Endothelial cell of umbilical vein (primary cell): Measurements from ENCODE around the gene LGALS4. TPM values are rescaled to one million over a fixed set of nuclear protein-coding genes. Genes with fewer than 3 reads are reported as not detected.

Experiments
- BruUV-seq: library from RNA; stranded (reverse); fragments of 400-500 nt; replicated peaks from 2 replicates; lab custom pipeline; 2021; lab: Mats Ljungman, UMichigan
- CTCF ChIA-PET: fragments of 300-600, 350-600 bp; sonication (Branson Sonifier 250); formaldehyde crosslinking; loops from one replicate; lab custom pipeline; 2021; ENCODE audit warnings: antibody characterized with exemption, inconsistent platforms; lab: Charles Lee
- POLR2A ChIA-PET: fragments of 300-600, 350-600 bp; sonication (Branson Sonifier 250); formaldehyde crosslinking; loops from one replicate; lab custom pipeline; 2021; ENCODE audit warnings: antibody characterized with exemption, inconsistent platforms; lab: Charles Lee
- DNase-seq: peaks from one replicate; pipeline ENCODE4 v3.0.0-alpha.2; 2011; ENCODE audit warnings: low read depth, low spot score
- FAIRE-seq: peaks from 2 replicates; lab custom pipeline; 2011; peaks lifted over from hg19 to GRCh38; lab: Jason Lieb, UNC
- H2AFZ ChIP-seq: 2 replicates; pipeline ENCODE4 v1.6.0; 2012; ENCODE audit warnings: low read depth, low read length, control low read depth, inconsistent platforms
- H3K27ac ChIP-seq: 2 replicates; pipeline ENCODE4 v1.5.1; 2011; ENCODE audit warnings: low read depth, mild to moderate bottlenecking, control low read depth, low read length, moderate library complexity; ENCODE audit not compliant: insufficient read depth
- H3K27me3 ChIP-seq, 2 experiments: 2 replicates each; pipeline versions ENCODE4 v1.6.0 to v1.6.1; 2011; ENCODE audit warnings: low read length in 2 of 2, mixed read lengths in 1 of 2; ENCODE audit not compliant: control insufficient read depth in 2 of 2, insufficient read depth in 2 of 2
- H3K36me3 ChIP-seq, 2 experiments: 2 replicates in 1 of 2; 3 replicates in 1 of 2; pipeline ENCODE4 v1.5.1; 2011; ENCODE audit warnings: low read length in 2 of 2, mild to moderate bottlenecking in 1 of 2, moderate library complexity in 1 of 2; ENCODE audit not compliant: control insufficient read depth in 2 of 2, insufficient read depth in 2 of 2; ENCODE audit errors: extremely low read depth in 1 of 2
- H3K4me1 ChIP-seq: 3 replicates; pipeline ENCODE4 v1.5.1; 2011; ENCODE audit warnings: mild to moderate bottlenecking, low read length; ENCODE audit not compliant: control insufficient read depth, insufficient read depth; ENCODE audit errors: extremely low read depth
- H3K4me2 ChIP-seq: 2 replicates; pipeline ENCODE4 v1.6.1; 2011; ENCODE audit warnings: low read length, control low read depth, mixed read lengths; ENCODE audit not compliant: insufficient read depth
- H3K4me3 ChIP-seq, 3 experiments: fragments of 200-600 bp in 1 of 3; sonication (generic), shearing (Covaris generic) in 1 of 3; replicated peaks in 1 of 3; 2 replicates each; pipeline ENCODE4 v1.5.1; 2011 to 2016; ENCODE audit warnings: control low read depth in 3 of 3, low read length in 3 of 3, mild to moderate bottlenecking in 2 of 3, inconsistent platforms in 1 of 3, low read depth in 1 of 3, moderate library complexity in 1 of 3; ENCODE audit not compliant: insufficient read depth in 1 of 3
- H3K79me2 ChIP-seq: 2 replicates; pipeline ENCODE4 v1.6.0; 2012; ENCODE audit warnings: low read length, inconsistent platforms; ENCODE audit not compliant: control insufficient read depth, insufficient read depth
- H3K9ac ChIP-seq: replicated peaks from 2 replicates; pipeline ENCODE3; 2011; ENCODE audit warnings: low read length, control low read depth; ENCODE audit not compliant: insufficient read depth; ENCODE audit errors: extremely low read depth
- H3K9me1 ChIP-seq: replicated peaks from 3 replicates; pipeline ENCODE4 v1.6.0; 2011; ENCODE audit warnings: mild to moderate bottlenecking, low read length; ENCODE audit not compliant: control insufficient read depth, insufficient read depth; ENCODE audit errors: extremely low read depth
- H3K9me3 ChIP-seq: replicated peaks from 2 replicates; pipeline ENCODE4 v1.5.1; 2012; ENCODE audit warnings: low read length, inconsistent platforms; ENCODE audit not compliant: control insufficient read depth, insufficient read depth
- H4K20me1 ChIP-seq: replicated peaks from 2 replicates; pipeline ENCODE3; 2011; ENCODE audit warnings: mild to moderate bottlenecking, low read length; ENCODE audit not compliant: control insufficient read depth, insufficient read depth; ENCODE audit errors: extremely low read depth
- CTCF ChIP-seq, 2 donors: IDR thresholded peaks; 1 replicate in 1 of 2; 2 replicates in 1 of 2; pipeline ENCODE4 v1.5.1; 2011; ENCODE audit warnings: low read length in 2 of 2, mild to moderate bottlenecking in 2 of 2, moderate library complexity in 2 of 2, control low read depth in 1 of 2, inconsistent platforms in 1 of 2, low read depth in 1 of 2; ENCODE audit not compliant: insufficient read depth in 1 of 2; ENCODE audit errors: extremely low read depth in 1 of 2
- EZH2 ChIP-seq: IDR thresholded peaks from 2 replicates; pipeline ENCODE4 v1.6.1; 2012; ENCODE audit warnings: borderline replicate concordance, low read depth, mild to moderate bottlenecking, moderate library complexity, low read length, inconsistent platforms; ENCODE audit not compliant: severe bottlenecking
- FOS ChIP-seq: IDR thresholded peaks from 2 replicates; pipeline ENCODE4 v1.6.1; 2011; ENCODE audit warnings: mild to moderate bottlenecking, low read length, moderate library complexity, borderline replicate concordance; ENCODE audit not compliant: insufficient read depth
- GATA2 ChIP-seq: IDR thresholded peaks from 2 replicates; pipeline ENCODE4 v1.7.0; 2011; ENCODE audit warnings: low read depth, mild to moderate bottlenecking, moderate library complexity, mixed read lengths, low read length; ENCODE audit not compliant: insufficient read length, insufficient read depth
- JUN ChIP-seq: IDR thresholded peaks from 2 replicates; pipeline ENCODE4 v1.6.1; 2011; ENCODE audit warnings: borderline replicate concordance, low read depth; ENCODE audit not compliant: insufficient read length, insufficient read depth
- MAX ChIP-seq: IDR thresholded peaks from 2 replicates; pipeline ENCODE4 v1.6.1; 2011; ENCODE audit not compliant: insufficient read depth, insufficient read length
- MYC ChIP-seq: IDR thresholded peaks from one replicate; pipeline ENCODE4 v1.6.1; 2011; ENCODE audit warnings: mild to moderate bottlenecking, low read depth, low read length
- POLR2A ChIP-seq: IDR thresholded peaks from 2 replicates; pipeline ENCODE4 v1.6.1; 2012; ENCODE audit warnings: low read depth, mild to moderate bottlenecking, control low read depth, low read length
- POLR2AphosphoS5 ChIP-seq: IDR thresholded peaks from 2 replicates; pipeline ENCODE4 v1.6.1; 2012; ENCODE audit warnings: low read depth, mild to moderate bottlenecking, control low read depth, low read length, moderate library complexity; ENCODE audit not compliant: insufficient read depth
- dilution Hi-C: fragments of 300-500 bp; cut with MboI; formaldehyde crosslinking; loops from one replicate; pipeline ENCODE4 v1.15.0; 2019; ENCODE audit warnings: low sequenced_read_pairs; ENCODE audit not compliant: extremely low pct_ligation_motif_present
- intact Hi-C: fragments of 100-400 bp; cut with micrococcal nuclease; formaldehyde crosslinking; loops from one replicate; pipeline ENCODE4 v1.10.0; 2022
- polyA plus RNA-seq, 4 experiments: library from polyadenylated mRNA; depleted of rRNA in 3 of 4; stranded (reverse) in 3 of 4; unstranded in 1 of 4; fragments of >200 nt; gene quantifications; 2 replicates each; pipeline versions ENCODE4 v1.2.1 to v1.2.3, GENCODE V29; 2011 to 2012; ENCODE audit warnings: missing spikeins in 1 of 4
- total RNA-seq: library from RNA; stranded (reverse); gene quantifications from 2 replicates; pipeline ENCODE4 v1.2.3, GENCODE V29; 2021

Gene LGALS4
- total and polyA plus RNA-seq, 2 donors (not counting 3 experiments of a cell fraction or from before 2014, with no cell fraction given): 0.19 TPM; not detected in 1

- dilution Hi-C loops (no loop called here), intact Hi-C loops (loop anchor here (1.0 to 10.0 kb wide), 7 partner anchors 19 to 205 kb away; partner anchors contain the start of genes ACTN4, ECH1, MRPS12 and NFKBIB)
- Histone ChIP-seq H3K27me3 (no peaks in the 10 kb centered on the region), H4K20me1 (no peaks in the 10 kb centered on the region), H3K9me3 (no peaks in the 10 kb centered on the region), H3K27ac (peak within 1 kb of the TSS; percentile 86), H3K9me1 (no peaks in the 10 kb centered on the region), H3K79me2 (peaks cover 40% of the 10 kb centered on the region), H3K9ac (peak within 1 kb of the TSS; percentile 94), H3K4me1 (peaks cover 34% of the 10 kb centered on the region), H3K4me2 (peak within 1 kb of the TSS; percentile 80), H2AFZ (peak within 1 kb of the TSS; percentile 23), H3K4me3 (peak within 1 kb of the TSS; percentile 58 to 84 (median 78)), H3K36me3 (peaks cover 13 to 20% of the 10 kb centered on the region in 2 experiments)
- peak; percentile 88 for TF ChIP-seq POLR2AphosphoS5
- TF ChIP-seq MAX: no peak
- peak; percentile 28 to 70 for TF ChIP-seq CTCF (IDR thresholded peaks at IDR 0.05; ENCODE audit: extremely low read depth in 1 of 2, insufficient read depth in 1 of 2, low read depth in 1 of 2, low read length in 2 of 2)
- no peak for TF ChIP-seq EZH2
- peak; percentile 78 for TF ChIP-seq POLR2A
- TF ChIP-seq GATA2: no peak
- no peak for TF ChIP-seq MYC
- no peak for TF ChIP-seq FOS
- TF ChIP-seq JUN: no peak
- no peak for DNase-seq
- no TSS peak for BruUV-seq
- ChIA-PET CTCF (interaction anchor here (1.0 to 1.4 kb wide), 9 partner anchors 14 to 215 kb away, joined by 3 to 9 read pairs (median 3); partner anchors contain the start of gene ECH1), POLR2A (interaction anchor here (1.0 to 1.2 kb wide), 4 partner anchors 9 to 81 kb away, joined by 3 to 6 read pairs (median 4); partner anchors contain the start of genes MRPS12 and SARS2)
- FAIRE-seq: peak; percentile 100
Observed at GRCh38 chr19:38849860-38850435, 37.2 kb upstream of the LGALS4 start, which contains the start of gene HNRNPL. Gene HNRNPL (minus strand): TSS chr19:38849986. CDS start chr19:38849966, 20 bp downstream.
